ENCODE measurements around the gene PHB1.

The PHB1 gene

DNA sequence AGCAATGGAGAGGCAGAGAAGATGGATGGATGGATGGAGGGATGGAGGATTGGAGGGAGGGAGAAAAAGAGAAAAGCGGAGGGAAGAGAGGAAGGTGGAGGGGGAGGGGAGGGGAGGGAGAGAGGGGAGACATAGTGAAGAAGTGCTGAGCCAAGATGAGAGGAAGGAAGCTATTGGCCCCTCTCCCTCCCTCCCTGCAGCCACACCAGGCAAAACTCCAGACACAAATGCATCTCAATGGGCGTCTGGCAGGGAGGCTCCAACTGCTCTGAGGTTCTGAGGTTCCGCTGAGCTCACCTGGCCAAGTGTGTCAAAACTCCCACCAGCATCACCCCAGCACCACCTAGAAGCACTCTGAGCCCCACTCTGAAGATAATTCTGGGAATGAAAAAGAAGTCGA, 26.9 kb upstream of the PHB1 start:
- DNase-seq (ENCODE audit: low read depth, low spot score), result no peak
- no peak overlapping the region for H3K4me3 ChIP-seq (ENCODE audit: low read depth, low read length)
- TF ChIP-seq, protein P1, sequence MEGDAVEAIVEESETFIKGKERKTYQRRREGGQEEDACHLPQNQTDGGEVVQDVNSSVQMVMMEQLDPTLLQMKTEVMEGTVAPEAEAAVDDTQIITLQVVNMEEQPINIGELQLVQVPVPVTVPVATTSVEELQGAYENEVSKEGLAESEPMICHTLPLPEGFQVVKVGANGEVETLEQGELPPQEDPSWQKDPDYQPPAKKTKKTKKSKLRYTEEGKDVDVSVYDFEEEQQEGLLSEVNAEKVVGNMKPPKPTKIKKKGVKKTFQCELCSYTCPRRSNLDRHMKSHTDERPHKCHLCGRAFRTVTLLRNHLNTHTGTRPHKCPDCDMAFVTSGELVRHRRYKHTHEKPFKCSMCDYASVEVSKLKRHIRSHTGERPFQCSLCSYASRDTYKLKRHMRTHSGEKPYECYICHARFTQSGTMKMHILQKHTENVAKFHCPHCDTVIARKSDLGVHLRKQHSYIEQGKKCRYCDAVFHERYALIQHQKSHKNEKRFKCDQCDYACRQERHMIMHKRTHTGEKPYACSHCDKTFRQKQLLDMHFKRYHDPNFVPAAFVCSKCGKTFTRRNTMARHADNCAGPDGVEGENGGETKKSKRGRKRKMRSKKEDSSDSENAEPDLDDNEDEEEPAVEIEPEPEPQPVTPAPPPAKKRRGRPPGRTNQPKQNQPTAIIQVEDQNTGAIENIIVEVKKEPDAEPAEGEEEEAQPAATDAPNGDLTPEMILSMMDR (IDR thresholded peaks at IDR 0.05; ENCODE audit: low read depth, low read length), result no peak
- in situ Hi-C loops (cut with HindIII; ENCODE audit: low sequenced_read_pairs), result no loop called here

DNA sequence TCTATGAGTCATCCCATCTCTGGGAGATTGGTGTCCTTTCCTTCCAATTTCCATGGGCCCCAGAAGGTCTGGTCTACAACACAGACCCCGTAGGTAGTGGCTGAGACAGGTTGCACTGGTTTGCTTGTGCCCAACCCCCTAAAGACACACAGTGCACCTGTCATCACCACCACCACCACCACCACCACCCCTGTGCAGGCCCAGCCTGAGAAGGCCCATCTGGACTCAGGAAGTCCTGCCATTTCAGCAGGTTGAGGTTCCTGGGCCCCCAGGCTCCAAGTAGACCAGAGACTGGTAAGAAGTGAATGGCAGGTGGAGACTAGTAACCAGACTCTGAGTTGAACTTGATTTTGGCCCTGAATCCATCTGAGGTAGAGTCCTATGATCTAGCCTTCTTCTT, 25.9 kb upstream of the PHB1 start:
- no peak for DNase-seq (ENCODE audit: low read depth, low spot score)
- no peak overlapping the region for H3K4me3 ChIP-seq (ENCODE audit: low read depth, low read length)
- TF ChIP-seq, protein P1 (IDR thresholded peaks at IDR 0.05; ENCODE audit: low read depth, low read length), result no peak
- in situ Hi-C loops (cut with HindIII; ENCODE audit: low sequenced_read_pairs), result no loop called here

DNA sequence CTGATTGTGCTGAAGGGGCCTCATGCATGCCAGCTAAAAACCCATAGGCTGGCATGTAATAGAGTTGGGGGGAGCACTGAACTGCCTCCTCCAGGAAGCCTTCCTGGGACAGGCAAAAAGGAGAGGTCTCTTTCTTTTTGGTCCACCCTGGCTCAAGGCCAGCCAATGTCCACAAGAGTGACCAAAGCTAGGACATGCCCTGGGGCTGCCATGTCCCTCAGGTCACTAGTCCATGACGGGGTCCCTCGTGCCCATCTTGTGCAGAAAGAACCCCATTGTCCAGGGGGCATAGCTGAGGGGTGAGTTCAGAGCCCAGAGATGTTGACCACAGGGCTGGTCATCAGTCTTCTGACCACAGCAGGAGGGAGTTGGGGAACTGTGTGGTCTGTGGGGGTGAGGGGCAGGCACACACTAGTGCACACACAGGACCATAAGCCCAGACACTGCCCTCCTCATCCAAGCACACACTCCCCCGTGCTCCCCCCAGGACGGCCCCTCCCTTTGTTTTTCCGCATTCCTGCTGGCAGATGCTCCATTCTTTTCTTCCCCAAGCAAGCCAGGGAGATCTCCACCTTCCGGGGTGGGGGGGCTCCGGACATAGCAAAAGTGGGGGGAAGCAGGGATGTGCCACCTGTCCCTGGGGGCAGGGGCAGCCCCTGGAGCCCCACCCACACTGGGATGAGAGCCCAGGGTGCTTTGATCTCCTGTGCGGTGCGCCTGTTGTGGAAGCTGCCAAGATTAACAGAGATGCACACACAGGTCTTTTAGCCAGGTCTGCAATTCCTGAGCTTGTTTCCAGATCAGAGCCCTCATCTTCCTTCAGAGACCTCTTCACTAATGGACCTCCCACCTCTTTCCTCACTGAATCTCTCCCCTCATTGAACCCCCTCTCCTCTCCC, 25.2 kb upstream of the PHB1 start:
- TF ChIP-seq, protein P1 (IDR thresholded peaks at IDR 0.05; ENCODE audit: low read depth, low read length), result no peak
- DNase-seq (ENCODE audit: low read depth, low spot score), result peak; percentile 28
- in situ Hi-C loops (cut with HindIII; ENCODE audit: low sequenced_read_pairs), result no loop called here
- no peak overlapping the region for H3K4me3 ChIP-seq (ENCODE audit: low read depth, low read length)

DNA sequence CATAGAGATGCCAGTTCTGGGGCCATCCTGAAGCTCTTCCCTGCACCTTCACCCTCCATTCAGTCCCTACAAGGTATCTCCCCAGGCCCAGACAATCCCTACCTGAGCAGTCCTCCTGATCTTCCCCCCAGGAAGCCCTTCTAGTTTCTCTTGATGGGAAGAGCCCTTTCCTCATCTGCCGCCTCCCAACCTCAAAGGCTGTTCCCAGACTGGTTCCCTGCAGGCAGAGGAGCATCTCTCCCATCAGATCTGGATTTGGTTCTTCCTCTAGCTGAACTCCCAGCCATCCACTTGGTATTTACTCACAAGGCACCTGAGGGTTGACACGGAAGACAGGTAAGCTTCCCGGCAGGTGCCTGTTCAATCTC, 24.6 kb upstream of the PHB1 start:
- H3K4me3 ChIP-seq (ENCODE audit: low read depth, low read length), result no peak overlapping the region
- in situ Hi-C loops (cut with HindIII; ENCODE audit: low sequenced_read_pairs), result no loop called here

DNA sequence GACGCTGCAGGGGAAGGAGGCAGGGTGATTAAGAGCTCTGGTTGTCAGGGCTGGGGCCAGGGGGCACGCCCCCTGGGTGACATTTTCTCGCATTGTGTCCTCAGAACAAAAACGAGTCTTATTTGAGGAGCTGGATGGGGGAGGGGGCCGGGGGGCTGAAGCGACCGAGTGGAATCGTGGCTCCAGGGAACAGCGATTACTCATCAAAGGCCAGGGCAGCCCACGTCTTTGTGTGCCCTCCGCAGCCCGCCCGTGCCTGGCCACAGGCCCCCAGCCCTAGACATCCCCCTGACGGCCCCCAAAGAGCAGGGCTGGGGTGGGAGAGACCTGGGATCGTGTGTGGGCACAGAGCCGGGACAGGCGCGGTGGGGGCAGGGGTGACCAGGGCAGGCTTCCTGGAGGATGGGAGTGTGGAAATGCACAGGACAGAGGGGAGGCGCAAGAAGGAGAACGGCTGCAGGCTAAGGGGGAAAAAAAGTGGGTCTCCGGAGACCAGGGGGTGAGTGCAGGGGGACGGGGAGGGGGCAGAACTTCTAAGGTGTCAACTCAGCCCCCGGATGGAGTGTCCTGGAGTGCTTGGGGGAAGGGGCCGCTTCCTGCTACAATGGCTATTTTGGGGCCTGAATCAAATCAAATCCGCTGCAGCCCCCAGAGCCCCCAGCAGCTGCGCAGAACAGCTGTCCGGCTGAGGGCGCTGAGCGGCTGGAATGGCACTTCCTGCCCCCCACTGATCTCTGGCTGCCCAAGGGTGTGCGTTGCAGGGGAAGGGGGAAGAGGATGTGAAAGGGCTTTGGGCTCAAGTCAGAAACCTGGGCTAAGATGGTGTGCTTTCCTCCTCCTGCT, 24.0 kb upstream of the PHB1 start:
- TF ChIP-seq, protein P1 (IDR thresholded peaks at IDR 0.05; ENCODE audit: low read depth, low read length), result no peak
- no peak overlapping the region for H3K4me3 ChIP-seq (ENCODE audit: low read depth, low read length)
- in situ Hi-C loops (cut with HindIII; ENCODE audit: low sequenced_read_pairs), result no loop called here
- DNase-seq (ENCODE audit: low read depth, low spot score), result no peak

More for the DNA sequence above, 24.6 kb upstream of the PHB1 start:
- TF ChIP-seq, protein P1 (IDR thresholded peaks at IDR 0.05; ENCODE audit: low read depth, low read length), result no peak
- DNase-seq (ENCODE audit: low read depth, low spot score), result no peak

DNA sequence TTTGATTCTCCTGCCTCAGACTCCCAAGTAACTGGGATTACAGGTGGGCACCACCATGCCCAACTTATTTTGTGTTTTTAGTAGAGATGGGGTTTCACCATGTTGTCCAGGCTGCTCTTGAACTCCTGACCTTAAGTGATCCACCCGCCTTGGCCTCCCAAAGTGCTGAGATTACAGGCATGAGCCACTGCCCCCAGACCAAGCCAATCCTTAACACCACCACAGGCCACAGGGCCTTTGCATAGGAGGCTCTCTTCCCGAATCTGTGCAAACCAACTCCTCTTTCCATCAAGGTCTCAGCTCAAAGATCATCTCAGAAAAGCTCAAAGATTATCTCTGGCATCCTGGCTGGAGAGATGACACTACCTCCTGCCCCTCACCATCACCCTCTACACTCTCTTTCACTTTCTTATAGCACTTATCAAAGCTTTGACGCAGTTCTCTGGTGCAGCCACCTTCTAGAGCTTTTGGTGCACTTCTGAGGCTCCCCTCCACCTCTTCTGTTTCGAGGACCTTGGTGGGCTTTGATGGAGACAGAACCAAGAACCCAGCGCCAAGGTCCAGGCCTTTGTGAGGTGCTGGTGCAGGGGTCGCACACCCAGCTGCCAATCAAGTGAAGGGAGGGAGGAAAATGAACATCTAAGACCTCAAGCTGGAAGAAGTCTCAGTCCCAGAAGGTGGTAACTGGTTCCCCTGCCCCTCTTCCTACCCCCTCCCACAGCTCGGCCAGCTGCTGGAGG, 23.2 kb upstream of the PHB1 start:
- no peak overlapping the region for H3K4me3 ChIP-seq (ENCODE audit: low read depth, low read length)
- in situ Hi-C loops (cut with HindIII; ENCODE audit: low sequenced_read_pairs), result no loop called here
- TF ChIP-seq, protein P1 (IDR thresholded peaks at IDR 0.05; ENCODE audit: low read depth, low read length), result no peak
- no peak for DNase-seq (ENCODE audit: low read depth, low spot score)
